ENCODE results near the gene KCNN3. TPM values are rescaled to one million over a fixed set of nuclear protein-coding genes. Genes with fewer than 3 reads are reported as not detected.

Gene KCNN3
- total RNA-seq, 3 donors from 2014 or later (not counting 1 experiment from before 2014, with no cell fraction given): 0.05 to 0.95 TPM; not detected in 1

DNA sequence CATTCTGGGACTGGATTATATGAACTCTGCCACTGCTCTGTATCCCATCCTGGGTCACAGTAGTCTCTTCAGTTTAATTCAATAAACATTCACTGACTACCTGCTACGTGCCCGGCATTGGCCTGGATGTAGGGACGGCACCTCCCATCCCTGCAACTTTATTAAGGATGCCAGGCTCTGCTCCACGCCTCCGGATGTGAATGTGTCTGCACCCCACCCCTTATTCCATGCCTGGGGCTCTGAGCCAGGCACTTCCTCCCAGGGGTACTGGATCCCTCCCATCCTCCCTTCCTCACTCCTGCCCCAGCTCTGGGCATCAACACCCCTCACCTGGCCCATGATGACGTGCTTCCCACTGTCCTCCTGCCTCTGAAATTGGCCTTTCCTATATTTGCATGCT, 53.7 kb downstream of the KCNN3 start:
- H3K27me3 Mint-ChIP-seq (ENCODE audit: low read depth in 2 of 2): peaks cover 0 to 4% of the 10 kb centered on the region in 2 donors
- Histone ChIP-seq H3K36me3 (ENCODE audit: control insufficient read depth, insufficient read depth, low read length) (no peaks in the 10 kb centered on the region), H3K9me3 (ENCODE audit: control insufficient read depth, insufficient read depth, low read length) (no peaks in the 10 kb centered on the region), H3K4me3 (ENCODE audit: low read length) (no peak overlapping the region), H3K27ac (ENCODE audit: low read length) (no peak overlapping the region), H3K27me3 (ENCODE audit: control insufficient read depth, insufficient read depth, low read length) (no peaks in the 10 kb centered on the region), H3K4me1 (ENCODE audit: control insufficient read depth, insufficient read depth, low read length) (peaks cover 19% of the 10 kb centered on the region)
- no peak overlapping the region for H3K4me3 Mint-ChIP-seq
- H3K36me3 Mint-ChIP-seq: no peaks in the 10 kb centered on the region
- no peak overlapping the region for H3K27ac Mint-ChIP-seq
- H3K9me3 Mint-ChIP-seq: no peaks in the 10 kb centered on the region
- TF ChIP-seq CTCF (IDR thresholded peaks at IDR 0.05): no peak
- intact Hi-C loops (cut with micrococcal nuclease): no loop called here
- ATAC-seq (no peak), DNase-seq (no peak)
- 68% methylated on average over 6 of the region's 6 CpGs for WGBS (ENCODE audit: insufficient coverage)
- H3K4me1 Mint-ChIP-seq: no peaks in the 10 kb centered on the region

DNA sequence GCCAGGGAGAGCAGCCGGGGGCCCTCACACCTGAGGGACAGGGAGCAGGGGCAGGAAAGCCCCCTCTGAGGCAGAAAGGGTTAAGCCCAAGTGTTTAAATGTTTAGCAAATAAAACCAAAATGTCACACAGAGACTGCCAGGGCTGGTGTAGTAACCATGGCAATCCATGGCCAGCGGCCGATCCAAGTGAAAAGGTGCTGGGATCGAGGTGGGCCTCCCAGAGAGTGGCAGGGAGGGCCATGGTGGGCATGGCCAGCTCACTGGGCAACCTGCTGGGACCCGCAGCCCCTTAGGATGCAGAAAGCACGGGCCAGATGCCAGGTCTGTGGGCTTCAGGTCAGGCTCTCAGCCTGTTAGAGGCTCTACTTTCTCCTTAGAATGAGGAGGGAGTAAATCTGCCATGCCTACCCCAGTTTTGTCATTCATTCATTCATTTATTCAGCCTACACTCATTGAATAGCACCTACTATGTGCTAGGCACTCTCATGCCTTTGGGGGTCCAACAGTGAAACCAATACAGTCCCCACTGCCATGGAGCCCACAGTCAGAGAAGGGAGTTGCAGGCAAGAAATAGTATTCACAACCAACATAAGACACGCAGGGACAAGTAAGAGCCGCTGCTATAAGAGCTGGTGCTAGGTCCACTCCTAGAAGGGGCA, 56.1 kb downstream of the KCNN3 start:
- Mint-ChIP-seq H3K27me3 (ENCODE audit: low read depth in 2 of 2) (peaks cover 9 to 13% of the 10 kb centered on the region in 2 donors), H3K4me3 (no peak overlapping the region), H3K9me3 (no peaks in the 10 kb centered on the region), H3K4me1 (peaks cover 0 to 6% of the 10 kb centered on the region in 2 donors), H3K36me3 (no peaks in the 10 kb centered on the region), H3K27ac (no peak overlapping the region)
- H3K4me1 ChIP-seq (ENCODE audit: control insufficient read depth, insufficient read depth, low read length): no peaks in the 10 kb centered on the region
- H3K9me3 ChIP-seq (ENCODE audit: control insufficient read depth, insufficient read depth, low read length): no peaks in the 10 kb centered on the region
- no peak overlapping the region for H3K27ac ChIP-seq (ENCODE audit: low read length)
- TF ChIP-seq CTCF (IDR thresholded peaks at IDR 0.05): no peak
- no peaks in the 10 kb centered on the region for H3K36me3 ChIP-seq (ENCODE audit: control insufficient read depth, insufficient read depth, low read length)
- H3K4me3 ChIP-seq (ENCODE audit: low read length): no peak overlapping the region
- H3K27me3 ChIP-seq (ENCODE audit: control insufficient read depth, insufficient read depth, low read length): no peaks in the 10 kb centered on the region
- DNase-seq (no peak), ATAC-seq (no peak)
- intact Hi-C loops (cut with micrococcal nuclease): no loop called here
- 90% methylated on average over 8 of the region's 8 CpGs for WGBS (ENCODE audit: insufficient coverage)

GRCh38 chr1:154813300-154813816, 56.7 kb downstream of the KCNN3 start:
- Histone ChIP-seq H3K4me3 (ENCODE audit: low read length) (no peak overlapping the region), H3K9me3 (ENCODE audit: control insufficient read depth, insufficient read depth, low read length) (no peaks in the 10 kb centered on the region), H3K4me1 (ENCODE audit: control insufficient read depth, insufficient read depth, low read length) (no peaks in the 10 kb centered on the region), H3K36me3 (ENCODE audit: control insufficient read depth, insufficient read depth, low read length) (no peaks in the 10 kb centered on the region), H3K27ac (ENCODE audit: low read length) (no peak overlapping the region), H3K27me3 (ENCODE audit: control insufficient read depth, insufficient read depth, low read length) (no peaks in the 10 kb centered on the region)
- H3K4me3 Mint-ChIP-seq: no peak overlapping the region
- H3K27ac Mint-ChIP-seq: no peak overlapping the region
- H3K4me1 Mint-ChIP-seq: peaks cover 0 to 6% of the 10 kb centered on the region in 2 donors
- ATAC-seq (no peak), DNase-seq (no peak)
- intact Hi-C loops (cut with micrococcal nuclease): no loop called here
- peaks cover 12 to 16% of the 10 kb centered on the region in 2 donors for H3K27me3 Mint-ChIP-seq (ENCODE audit: low read depth in 2 of 2)
- no peak for TF ChIP-seq CTCF (IDR thresholded peaks at IDR 0.05)
- no peaks in the 10 kb centered on the region for H3K36me3 Mint-ChIP-seq
- 90% methylated on average over 18 of the region's 18 CpGs for whole genome bisulfite sequencing (ENCODE audit: insufficient coverage)
- no peaks in the 10 kb centered on the region for H3K9me3 Mint-ChIP-seq

- H3K27me3 Mint-ChIP-seq (ENCODE audit: low read depth in 2 of 2): peaks cover 16 to 21% of the 10 kb centered on the region in 2 donors
- TF ChIP-seq CTCF (IDR thresholded peaks at IDR 0.05): no peak
- no peaks in the 10 kb centered on the region for H3K4me1 ChIP-seq (ENCODE audit: control insufficient read depth, insufficient read depth, low read length)
- no peaks in the 10 kb centered on the region for H3K27me3 ChIP-seq (ENCODE audit: control insufficient read depth, insufficient read depth, low read length)
- H3K9me3 ChIP-seq (ENCODE audit: control insufficient read depth, insufficient read depth, low read length): no peaks in the 10 kb centered on the region
- WGBS (ENCODE audit: insufficient coverage): 90% methylated on average over 3 of the region's 3 CpGs
- H3K4me3 Mint-ChIP-seq: no peak overlapping the region
- no peak overlapping the region for H3K27ac Mint-ChIP-seq
- H3K36me3 Mint-ChIP-seq: no peaks in the 10 kb centered on the region
- DNase-seq (no peak), ATAC-seq (no peak)
- H3K9me3 Mint-ChIP-seq: no peaks in the 10 kb centered on the region
- no peak overlapping the region for H3K4me3 ChIP-seq (ENCODE audit: low read length)
- no peak overlapping the region for H3K27ac ChIP-seq (ENCODE audit: low read length)
- H3K36me3 ChIP-seq (ENCODE audit: control insufficient read depth, insufficient read depth, low read length): no peaks in the 10 kb centered on the region
- peaks cover 0 to 6% of the 10 kb centered on the region in 2 donors for H3K4me1 Mint-ChIP-seq
- intact Hi-C loops (cut with micrococcal nuclease): no loop called here
These were observed 57.2 kb downstream of the KCNN3 start for GRCh38 chr1:154812877-154813276.
